Measurements from ENCODE around the gene SELENOO. TPM values are rescaled to one million over a fixed set of nuclear protein-coding genes. Genes with fewer than 3 reads are reported as not detected.

The SELENOO gene
- total RNA-seq, 2 experiments from 2014 or later = 26.0 to 26.1 TPM

- no peaks in the 10 kb centered on the region for H3K4me1 Mint-ChIP-seq (ENCODE audit: low read depth)
- H3K4me3 ChIP-seq (ENCODE audit: low read length) = no peak overlapping the region
- no peak for TF ChIP-seq CTCF (IDR thresholded peaks at IDR 0.05)
- H3K4me3 Mint-ChIP-seq = no peak overlapping the region
- intact Hi-C loops (cut with DNase I, micrococcal nuclease) = no loop called here
- H3K27ac ChIP-seq (ENCODE audit: low read depth in 1 of 2, low read length in 2 of 2) = no peak overlapping the region
- no peaks in the 10 kb centered on the region for H3K4me1 ChIP-seq (ENCODE audit: insufficient read depth, low read length)
- no peaks in the 10 kb centered on the region for H3K27me3 ChIP-seq (ENCODE audit: control insufficient read depth in 1 of 2, insufficient read depth in 2 of 2, low read length in 2 of 2)
- ATAC-seq (ENCODE audit: poor library complexity) = no peak
- no peak overlapping the region for H3K27ac Mint-ChIP-seq
- no peaks in the 10 kb centered on the region for H3K27me3 Mint-ChIP-seq
- CTCF ChIA-PET = no interaction called here
- no peaks in the 10 kb centered on the region for H3K9me3 ChIP-seq (ENCODE audit: control insufficient read depth in 1 of 2, insufficient read depth in 1 of 2, low read length in 2 of 2)
- H3K36me3 ChIP-seq (ENCODE audit: insufficient read depth, low read length) = peaks cover 74% of the 10 kb centered on the region
- POLR2A ChIA-PET = no interaction called here
- no peak for DNase-seq
- no peaks in the 10 kb centered on the region for H3K9me3 Mint-ChIP-seq
- H3K36me3 Mint-ChIP-seq (ENCODE audit: low read depth) = peaks cover 78% of the 10 kb centered on the region
These were observed 19.2 kb downstream of the SELENOO start for GRCh38 chr22:50219800-50220602.

GRCh38 chr22:50220603-50221409 is 20.0 kb downstream of the SELENOO start:
- H3K27me3 Mint-ChIP-seq = no peaks in the 10 kb centered on the region
- no peaks in the 10 kb centered on the region for H3K4me1 Mint-ChIP-seq (ENCODE audit: low read depth)
- peaks cover 76% of the 10 kb centered on the region for H3K36me3 Mint-ChIP-seq (ENCODE audit: low read depth)
- H3K4me1 ChIP-seq (ENCODE audit: insufficient read depth, low read length) = no peaks in the 10 kb centered on the region
- H3K27me3 ChIP-seq (ENCODE audit: control insufficient read depth in 1 of 2, insufficient read depth in 2 of 2, low read length in 2 of 2) = no peaks in the 10 kb centered on the region
- H3K9me3 ChIP-seq (ENCODE audit: control insufficient read depth in 1 of 2, insufficient read depth in 1 of 2, low read length in 2 of 2) = no peaks in the 10 kb centered on the region
- no peak overlapping the region for H3K27ac Mint-ChIP-seq
- no peak overlapping the region for H3K27ac ChIP-seq (ENCODE audit: low read depth in 1 of 2, low read length in 2 of 2)
- H3K36me3 ChIP-seq (ENCODE audit: insufficient read depth, low read length) = peaks cover 76% of the 10 kb centered on the region
- ATAC-seq (ENCODE audit: poor library complexity) (no peak), DNase-seq (peak in 1 of 14 experiments; percentile 25)
- ChIA-PET CTCF (no interaction called here), POLR2A (interaction anchor here (0.9 kb wide), 1 partner anchor 30 kb away, joined by 4 read pairs; no protein-coding TSS in a partner anchor)
- H3K4me3 ChIP-seq (ENCODE audit: low read length) = no peak overlapping the region
- intact Hi-C loops (cut with DNase I, micrococcal nuclease) = no loop called here
- TF ChIP-seq CTCF (IDR thresholded peaks at IDR 0.05) = no peak
- no peak overlapping the region for H3K4me3 Mint-ChIP-seq
- no peaks in the 10 kb centered on the region for H3K9me3 Mint-ChIP-seq

GRCh38 chr22:50221410-50222300 is 20.8 kb downstream of the SELENOO start:
- H3K27ac ChIP-seq (ENCODE audit: low read depth in 1 of 2, low read length in 2 of 2) = no peak overlapping the region
- H3K4me1 ChIP-seq (ENCODE audit: insufficient read depth, low read length) = no peaks in the 10 kb centered on the region
- no peaks in the 10 kb centered on the region for H3K9me3 ChIP-seq (ENCODE audit: control insufficient read depth in 1 of 2, insufficient read depth in 1 of 2, low read length in 2 of 2)
- H3K27me3 ChIP-seq (ENCODE audit: control insufficient read depth in 1 of 2, insufficient read depth in 2 of 2, low read length in 2 of 2) = no peaks in the 10 kb centered on the region
- ATAC-seq (ENCODE audit: poor library complexity) = no peak
- ChIA-PET CTCF (no interaction called here), POLR2A (interaction anchor here (0.9 kb wide), 1 partner anchor 31 kb away, joined by 4 read pairs; no protein-coding TSS in a partner anchor)
- H3K27me3 Mint-ChIP-seq = no peaks in the 10 kb centered on the region
- intact Hi-C loops (cut with DNase I, micrococcal nuclease) = no loop called here
- peaks cover 76% of the 10 kb centered on the region for H3K36me3 Mint-ChIP-seq (ENCODE audit: low read depth)
- peaks cover 75% of the 10 kb centered on the region for H3K36me3 ChIP-seq (ENCODE audit: insufficient read depth, low read length)
- H3K4me1 Mint-ChIP-seq (ENCODE audit: low read depth) = no peaks in the 10 kb centered on the region
- H3K4me3 ChIP-seq (ENCODE audit: low read length) = no peak overlapping the region
- DNase-seq = peak in 1 of 14 experiments; percentile 40
- H3K9me3 Mint-ChIP-seq = no peaks in the 10 kb centered on the region
- no peak overlapping the region for H3K4me3 Mint-ChIP-seq
- no peak overlapping the region for H3K27ac Mint-ChIP-seq
- TF ChIP-seq CTCF (IDR thresholded peaks at IDR 0.05) = no peak
